ENCODE measurements around the gene RFC4. TPM values are rescaled to one million over a fixed set of nuclear protein-coding genes. Genes with fewer than 3 reads are reported as not detected.

The RFC4 gene
- total and polyA plus RNA-seq, 2 of the 13 experiments (the other 11 are each of a cell fraction or from before 2014, with no cell fraction given) = 18.5 to 103 TPM

DNA sequence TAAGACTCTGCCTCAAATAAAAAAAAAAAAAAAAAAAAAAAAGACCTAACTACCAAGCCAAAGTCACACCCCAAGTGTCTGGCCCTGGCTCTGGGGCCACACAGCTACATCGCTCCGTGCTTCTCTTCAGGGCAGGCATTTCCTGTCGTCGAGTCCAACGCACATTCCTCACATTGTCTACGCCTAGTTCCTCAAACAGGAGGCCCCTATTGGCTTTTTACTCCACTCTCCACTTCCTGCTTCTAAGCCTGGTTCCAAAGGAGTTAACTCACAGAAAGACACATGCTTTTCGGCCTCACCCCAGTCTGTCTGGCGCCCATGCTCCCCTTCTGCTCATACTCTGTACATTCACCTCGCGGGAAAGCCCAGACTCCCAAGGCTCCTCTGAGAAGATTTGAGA lies 60.3 kb downstream of the RFC4 start (continued):
- TF ChIP-seq, protein P1, sequence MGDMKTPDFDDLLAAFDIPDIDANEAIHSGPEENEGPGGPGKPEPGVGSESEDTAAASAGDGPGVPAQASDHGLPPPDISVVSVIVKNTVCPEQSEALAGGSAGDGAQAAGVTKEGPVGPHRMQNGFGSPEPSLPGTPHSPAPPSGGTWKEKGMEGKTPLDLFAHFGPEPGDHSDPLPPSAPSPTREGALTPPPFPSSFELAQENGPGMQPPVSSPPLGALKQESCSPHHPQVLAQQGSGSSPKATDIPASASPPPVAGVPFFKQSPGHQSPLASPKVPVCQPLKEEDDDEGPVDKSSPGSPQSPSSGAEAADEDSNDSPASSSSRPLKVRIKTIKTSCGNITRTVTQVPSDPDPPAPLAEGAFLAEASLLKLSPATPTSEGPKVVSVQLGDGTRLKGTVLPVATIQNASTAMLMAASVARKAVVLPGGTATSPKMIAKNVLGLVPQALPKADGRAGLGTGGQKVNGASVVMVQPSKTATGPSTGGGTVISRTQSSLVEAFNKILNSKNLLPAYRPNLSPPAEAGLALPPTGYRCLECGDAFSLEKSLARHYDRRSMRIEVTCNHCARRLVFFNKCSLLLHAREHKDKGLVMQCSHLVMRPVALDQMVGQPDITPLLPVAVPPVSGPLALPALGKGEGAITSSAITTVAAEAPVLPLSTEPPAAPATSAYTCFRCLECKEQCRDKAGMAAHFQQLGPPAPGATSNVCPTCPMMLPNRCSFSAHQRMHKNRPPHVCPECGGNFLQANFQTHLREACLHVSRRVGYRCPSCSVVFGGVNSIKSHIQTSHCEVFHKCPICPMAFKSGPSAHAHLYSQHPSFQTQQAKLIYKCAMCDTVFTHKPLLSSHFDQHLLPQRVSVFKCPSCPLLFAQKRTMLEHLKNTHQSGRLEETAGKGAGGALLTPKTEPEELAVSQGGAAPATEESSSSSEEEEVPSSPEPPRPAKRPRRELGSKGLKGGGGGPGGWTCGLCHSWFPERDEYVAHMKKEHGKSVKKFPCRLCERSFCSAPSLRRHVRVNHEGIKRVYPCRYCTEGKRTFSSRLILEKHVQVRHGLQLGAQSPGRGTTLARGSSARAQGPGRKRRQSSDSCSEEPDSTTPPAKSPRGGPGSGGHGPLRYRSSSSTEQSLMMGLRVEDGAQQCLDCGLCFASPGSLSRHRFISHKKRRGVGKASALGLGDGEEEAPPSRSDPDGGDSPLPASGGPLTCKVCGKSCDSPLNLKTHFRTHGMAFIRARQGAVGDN (CRISPR knock-in tag; IDR thresholded peaks at IDR 0.05) = peak; percentile 85
- TF ChIP-seq HDAC2 (CRISPR knock-in tag; IDR thresholded peaks at IDR 0.05) (peak; percentile 50; the same call in 1 of the 2 replicates), MAF1 (CRISPR knock-in tag; IDR thresholded peaks at IDR 0.05; ENCODE audit: borderline replicate concordance) (no peak), ZMYM3 (CRISPR knock-in tag; IDR thresholded peaks at IDR 0.05) (peak; percentile 63), RARA (CRISPR knock-in tag; IDR thresholded peaks at IDR 0.05) (peak; percentile 47), ZNF501 (CRISPR knock-in tag; IDR thresholded peaks at IDR 0.05) (peak; percentile 48; the same call in 1 of the 2 replicates), IRX3 (CRISPR knock-in tag; IDR thresholded peaks at IDR 0.05; ENCODE audit: borderline replicate concordance, low read depth) (no peak), NRL (CRISPR knock-in tag; IDR thresholded peaks at IDR 0.05; ENCODE audit: borderline replicate concordance) (no peak), RFXANK (CRISPR knock-in tag; IDR thresholded peaks at IDR 0.05) (0 out of 2 replicates have a peak, but pooled peaks have one; percentile 27), ZNF781 (CRISPR knock-in tag; IDR thresholded peaks at IDR 0.05; ENCODE audit: borderline replicate concordance, not compliant biosample characterization) (peak; percentile 52), ZNF441 (CRISPR knock-in tag; IDR thresholded peaks at IDR 0.05; ENCODE audit: borderline replicate concordance) (0 out of 2 replicates have a peak, but pooled peaks have one; percentile 54), POLR2AphosphoS5 (IDR thresholded peaks at IDR 0.05; ENCODE audit: low read depth, low read length) (peak; percentile 66), ZNF775 (CRISPR knock-in tag; IDR thresholded peaks at IDR 0.05; ENCODE audit: borderline replicate concordance) (peak; percentile 51; the same call in 1 of the 2 replicates), SOX5 (CRISPR knock-in tag; IDR thresholded peaks at IDR 0.05; ENCODE audit: borderline replicate concordance) (peak; percentile 61; the same call in 1 of the 2 replicates), MZF1 (CRISPR knock-in tag; IDR thresholded peaks at IDR 0.05; ENCODE audit: borderline replicate concordance) (no peak), NPAS2 (CRISPR knock-in tag; IDR thresholded peaks at IDR 0.05; ENCODE audit: borderline replicate concordance) (no peak)
- TF ChIP-seq, protein P2, sequence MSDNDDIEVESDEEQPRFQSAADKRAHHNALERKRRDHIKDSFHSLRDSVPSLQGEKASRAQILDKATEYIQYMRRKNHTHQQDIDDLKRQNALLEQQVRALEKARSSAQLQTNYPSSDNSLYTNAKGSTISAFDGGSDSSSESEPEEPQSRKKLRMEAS (IDR thresholded peaks at IDR 0.05) = peak; percentile 86
- TF ChIP-seq, protein P3, sequence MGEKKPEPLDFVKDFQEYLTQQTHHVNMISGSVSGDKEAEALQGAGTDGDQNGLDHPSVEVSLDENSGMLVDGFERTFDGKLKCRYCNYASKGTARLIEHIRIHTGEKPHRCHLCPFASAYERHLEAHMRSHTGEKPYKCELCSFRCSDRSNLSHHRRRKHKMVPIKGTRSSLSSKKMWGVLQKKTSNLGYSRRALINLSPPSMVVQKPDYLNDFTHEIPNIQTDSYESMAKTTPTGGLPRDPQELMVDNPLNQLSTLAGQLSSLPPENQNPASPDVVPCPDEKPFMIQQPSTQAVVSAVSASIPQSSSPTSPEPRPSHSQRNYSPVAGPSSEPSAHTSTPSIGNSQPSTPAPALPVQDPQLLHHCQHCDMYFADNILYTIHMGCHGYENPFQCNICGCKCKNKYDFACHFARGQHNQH (CRISPR knock-in tag; IDR thresholded peaks at IDR 0.05) = peak; percentile 67
- TF ChIP-seq, protein P4, sequence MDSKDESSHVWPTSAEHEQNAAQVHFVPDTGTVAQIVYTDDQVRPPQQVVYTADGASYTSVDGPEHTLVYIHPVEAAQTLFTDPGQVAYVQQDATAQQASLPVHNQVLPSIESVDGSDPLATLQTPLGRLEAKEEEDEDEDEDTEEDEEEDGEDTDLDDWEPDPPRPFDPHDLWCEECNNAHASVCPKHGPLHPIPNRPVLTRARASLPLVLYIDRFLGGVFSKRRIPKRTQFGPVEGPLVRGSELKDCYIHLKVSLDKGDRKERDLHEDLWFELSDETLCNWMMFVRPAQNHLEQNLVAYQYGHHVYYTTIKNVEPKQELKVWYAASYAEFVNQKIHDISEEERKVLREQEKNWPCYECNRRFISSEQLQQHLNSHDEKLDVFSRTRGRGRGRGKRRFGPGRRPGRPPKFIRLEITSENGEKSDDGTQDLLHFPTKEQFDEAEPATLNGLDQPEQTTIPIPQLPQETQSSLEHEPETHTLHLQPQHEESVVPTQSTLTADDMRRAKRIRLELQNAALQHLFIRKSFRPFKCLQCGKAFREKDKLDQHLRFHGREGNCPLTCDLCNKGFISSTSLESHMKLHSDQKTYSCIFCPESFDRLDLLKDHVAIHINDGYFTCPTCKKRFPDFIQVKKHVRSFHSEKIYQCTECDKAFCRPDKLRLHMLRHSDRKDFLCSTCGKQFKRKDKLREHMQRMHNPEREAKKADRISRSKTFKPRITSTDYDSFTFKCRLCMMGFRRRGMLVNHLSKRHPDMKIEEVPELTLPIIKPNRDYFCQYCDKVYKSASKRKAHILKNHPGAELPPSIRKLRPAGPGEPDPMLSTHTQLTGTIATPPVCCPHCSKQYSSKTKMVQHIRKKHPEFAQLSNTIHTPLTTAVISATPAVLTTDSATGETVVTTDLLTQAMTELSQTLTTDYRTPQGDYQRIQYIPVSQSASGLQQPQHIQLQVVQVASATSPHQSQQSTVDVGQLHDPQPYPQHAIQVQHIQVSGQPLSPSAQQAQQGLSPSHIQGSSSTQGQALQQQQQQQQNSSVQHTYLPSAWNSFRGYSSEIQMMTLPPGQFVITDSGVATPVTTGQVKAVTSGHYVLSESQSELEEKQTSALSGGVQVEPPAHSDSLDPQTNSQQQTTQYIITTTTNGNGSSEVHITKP (CRISPR knock-in tag; IDR thresholded peaks at IDR 0.05; ENCODE audit: low read depth) = 0 out of 2 replicates have a peak, but pooled peaks have one; percentile 25
- TF ChIP-seq, protein P5, sequence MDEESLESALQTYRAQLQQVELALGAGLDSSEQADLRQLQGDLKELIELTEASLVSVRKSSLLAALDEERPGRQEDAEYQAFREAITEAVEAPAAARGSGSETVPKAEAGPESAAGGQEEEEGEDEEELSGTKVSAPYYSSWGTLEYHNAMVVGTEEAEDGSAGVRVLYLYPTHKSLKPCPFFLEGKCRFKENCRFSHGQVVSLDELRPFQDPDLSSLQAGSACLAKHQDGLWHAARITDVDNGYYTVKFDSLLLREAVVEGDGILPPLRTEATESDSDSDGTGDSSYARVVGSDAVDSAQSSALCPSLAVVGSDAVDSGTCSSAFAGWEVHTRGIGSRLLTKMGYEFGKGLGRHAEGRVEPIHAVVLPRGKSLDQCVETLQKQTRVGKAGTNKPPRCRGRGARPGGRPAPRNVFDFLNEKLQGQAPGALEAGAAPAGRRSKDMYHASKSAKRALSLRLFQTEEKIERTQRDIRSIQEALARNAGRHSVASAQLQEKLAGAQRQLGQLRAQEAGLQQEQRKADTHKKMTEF (CRISPR knock-in tag; IDR thresholded peaks at IDR 0.05) = peak; percentile 61

Data from HepG2 (cell line).